AG10803 (cell line): ENCODE data around the gene KIRREL1.

Experiments used
- DNase-seq: peaks from one replicate; pipeline ENCODE4 v3.0.0; 2010; ENCODE audit warnings: low read depth
- H3K4me3 ChIP-seq: 2 replicates; pipeline ENCODE4 v1.5.1; 2011; ENCODE audit warnings: mild to moderate bottlenecking, low read length, control low read depth
- CTCF ChIP-seq: conservative IDR thresholded peaks from 2 replicates; pipeline ENCODE4 v1.5.1; 2011; ENCODE audit warnings: mild to moderate bottlenecking, low read length, control low read depth, inconsistent platforms

The KIRREL1 gene

GRCh38 chr1:158021721-158022120 is 28.3 kb downstream of the KIRREL1 start:
- no peak for TF ChIP-seq CTCF
- H3K4me3 ChIP-seq = no peak overlapping the region
- no peak for DNase-seq

- DNase-seq = peak; percentile 49
- TF ChIP-seq CTCF = no peak
Observed at GRCh38 chr1:158022554-158023312, 29.3 kb downstream of the KIRREL1 start.

GRCh38 chr1:158024737-158025136 is 31.3 kb downstream of the KIRREL1 start:
- DNase-seq = no peak
- no peak overlapping the region for H3K4me3 ChIP-seq
- no peak for TF ChIP-seq CTCF

More at GRCh38 chr1:158022554-158023312, 29.3 kb downstream of the KIRREL1 start:
- H3K4me3 ChIP-seq = no peak overlapping the region

- TF ChIP-seq CTCF = no peak
- DNase-seq = no peak
- no peak overlapping the region for H3K4me3 ChIP-seq
Observed at GRCh38 chr1:158025576-158026230, 32.3 kb downstream of the KIRREL1 start.

- H3K4me3 ChIP-seq = no peak overlapping the region
- no peak for TF ChIP-seq CTCF
- no peak for DNase-seq
Observed at GRCh38 chr1:158026651-158027050, 33.2 kb downstream of the KIRREL1 start.

- no peak overlapping the region for H3K4me3 ChIP-seq
- no peak for TF ChIP-seq CTCF
- no peak for DNase-seq
Observed at GRCh38 chr1:158027508-158027907, 34.1 kb downstream of the KIRREL1 start.

GRCh38 chr1:158028969-158029368 is 35.5 kb downstream of the KIRREL1 start:
- DNase-seq = peak; percentile 88
- TF ChIP-seq CTCF = no peak
- no peak overlapping the region for H3K4me3 ChIP-seq
